K562 (cell line): Measurements from ENCODE around the gene RELCH. TPM values are rescaled to one million over a fixed set of nuclear protein-coding genes. Genes with fewer than 3 reads are reported as not detected.

ENCODE experiments used
- CCNT2 ChIP-seq: IDR thresholded peaks from 2 replicates; pipeline ENCODE4 v1.6.1; 2011; ENCODE audit warnings: borderline replicate concordance, low read depth, mild to moderate bottlenecking, moderate library complexity, mixed read lengths, low read length; ENCODE audit not compliant: insufficient read length; ENCODE audit errors: extremely low read depth
- COPS2 ChIP-seq: fragments of 450-650 bp; conservative IDR thresholded peaks from 2 replicates; pipeline ENCODE4 v1.6.1; 2016; ENCODE audit warnings: mild to moderate bottlenecking, moderate library complexity
- GATAD2A ChIP-seq: fragments of 450-650 bp; IDR thresholded peaks from 2 replicates; pipeline ENCODE4 v1.6.1; 2017
- HIVEP1 ChIP-seq: fragments of 250-450 bp; sonication (Bioruptor Pico); IDR thresholded peaks from 2 replicates; pipeline ENCODE4 v1.4.0; 2020; ENCODE audit warnings: mild to moderate bottlenecking
- MCM7 ChIP-seq, 2 experiments: fragments of 450-650 bp; IDR thresholded peaks; 2 replicates each; pipeline ENCODE4 v1.6.1; 2016 to 2018
- TFAP4 ChIP-seq: sonication (generic); formaldehyde crosslinking; IDR thresholded peaks from 2 replicates; pipeline ENCODE4 v1.8.0; 2022; ENCODE audit warnings: missing genetic modification reagents, mild to moderate bottlenecking, moderate library complexity, borderline replicate concordance
- TOE1 ChIP-seq, 2 experiments: fragments of 450-650 bp in 1 of 2; sonication (generic) in 1 of 2; formaldehyde crosslinking in 1 of 2; IDR thresholded peaks; 2 replicates each; pipeline versions ENCODE4 v1.7.1 to v1.8.0; 2016 to 2022; ENCODE audit warnings: borderline replicate concordance in 2 of 2, mild to moderate bottlenecking in 2 of 2, antibody characterized with exemption in 1 of 2, inconsistent platforms in 1 of 2, low read depth in 1 of 2, missing genetic modification reagents in 1 of 2, moderate library complexity in 1 of 2
- ZNF384 ChIP-seq: IDR thresholded peaks from 2 replicates; pipeline ENCODE4 v1.6.1; 2012; ENCODE audit warnings: low read depth, low read length, improper control_type of control experiment
- ZNF398 ChIP-seq: fragments of 250-450 bp; sonication (Bioruptor Pico); IDR thresholded peaks from 2 replicates; pipeline ENCODE4 v1.8.0; 2021; ENCODE audit warnings: moderate library complexity, mild to moderate bottlenecking, inconsistent platforms
- ZNF436 ChIP-seq: fragments of 250-450, 450-650 bp; sonication (Bioruptor Pico); formaldehyde crosslinking; IDR thresholded peaks from 2 replicates; pipeline ENCODE4 v1.7.0; 2020; ENCODE audit warnings: mild to moderate bottlenecking
- ZNF592 ChIP-seq: fragments of 450-650 bp; IDR thresholded peaks from 2 replicates; pipeline ENCODE4 v1.6.1; 2017; ENCODE audit warnings: antibody characterized with exemption, mild to moderate bottlenecking
- polyA plus RNA-seq, 8 experiments: library from polyadenylated mRNA; depleted of rRNA in 4 of 8; stranded (reverse) in 5 of 8; unstranded in 3 of 8; fragments of >200 nt; fragmentation: Nextera tagmentation in 2 of 8; fragmentation: Illumina TruSeq in 1 of 8; extraction: Ambion mirVana in 2 of 8; extraction: Trizol in 1 of 8; gene quantifications; 2 replicates each; pipeline versions ENCODE4 v1.2.1 to v1.2.3, GENCODE V29; 2011 to 2014; ENCODE audit warnings: inconsistent platforms in 1 of 8, missing spikeins in 1 of 8
- total RNA-seq, 7 experiments: library from RNA; depleted of rRNA in 6 of 7; stranded (reverse); fragments of >200 nt in 6 of 7; fragmentation: Illumina TruSeq in 2 of 7; extraction: Trizol in 2 of 7; gene quantifications; 2 replicates each; pipeline versions ENCODE4 v1.2.1 to v1.2.3, GENCODE V29; 2011 to 2021; ENCODE audit warnings: low replicate concordance in 1 of 7

Gene RELCH
- total and polyA plus RNA-seq, 9 of the 15 experiments (the other 6 are each of a cell fraction or from before 2014, with no cell fraction given), result 1.4 to 13.6 (median 7.6) TPM

GRCh38 chr18:62186774-62187542 is at the start of gene RELCH, which contains the start of gene PIGN (continued):
- TF ChIP-seq ZNF592 (no peak), COPS2 (no peak), GATAD2A (no peak), MCM7 (IDR thresholded peaks at IDR 0.05) (no peak), ZNF384 (no peak), ZNF398 (no peak), HIVEP1 (CRISPR knock-in tag) (no peak), ZNF436 (CRISPR knock-in tag) (no peak), TFAP4 (CRISPR knock-in tag) (no peak; the same call in 1 of the 2 replicates), TOE1 (IDR thresholded peaks at IDR 0.05; ENCODE audit: borderline replicate concordance) (no peak), TOE1 (CRISPR knock-in tag; IDR thresholded peaks at IDR 0.05; ENCODE audit: borderline replicate concordance, low read depth) (no peak), CCNT2 (peak; percentile 20)
